ENCODE measurements around the gene KCNQ2. TPM values are rescaled to one million over a fixed set of nuclear protein-coding genes. Genes with fewer than 3 reads are reported as not detected.

The KCNQ2 gene
- total RNA-seq, 1 donor from 2014 or later, result 14.6 TPM

DNA sequence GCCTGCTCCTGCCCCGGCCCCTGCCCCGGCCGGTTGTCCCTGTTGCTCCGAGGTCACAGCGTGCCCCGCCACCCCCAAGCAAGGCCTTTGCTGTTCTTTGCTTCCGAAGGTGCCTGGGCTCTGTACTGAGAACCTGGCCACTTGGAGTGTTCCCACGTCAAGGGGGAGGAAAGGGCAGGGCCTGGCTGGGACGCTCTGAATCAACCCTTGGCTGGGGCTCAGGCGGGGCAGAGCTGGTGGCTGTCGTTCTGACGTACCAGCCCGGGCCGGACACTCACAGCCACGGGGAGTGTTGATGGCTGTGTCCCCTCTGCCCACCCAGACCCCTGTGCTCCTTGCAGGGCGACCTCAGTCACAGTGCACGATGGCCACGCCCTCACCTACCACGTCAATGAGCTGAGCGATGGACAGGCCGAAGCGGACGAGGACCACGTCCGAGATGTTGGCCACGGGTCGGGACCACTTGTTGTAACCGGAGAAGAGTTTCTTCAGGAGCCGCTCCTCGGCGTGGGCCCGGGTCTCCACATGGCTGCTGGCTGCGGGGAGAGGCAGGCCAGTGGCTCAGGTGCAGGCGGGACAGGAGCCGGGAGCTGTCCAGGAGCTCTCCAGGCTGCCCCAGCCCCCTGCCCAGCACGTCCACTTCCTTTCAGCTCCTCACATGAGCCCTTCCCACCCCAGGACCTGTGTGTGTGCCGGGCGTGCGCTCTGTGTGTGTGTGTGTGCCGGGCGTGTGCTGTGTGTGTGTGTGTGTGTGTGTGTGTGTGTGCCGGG, 113.1 kb downstream of the KCNQ2 start:
- no peak overlapping the region for H3K27ac Mint-ChIP-seq
- H3K9me3 Mint-ChIP-seq (ENCODE audit: low read depth), result no peaks in the 10 kb centered on the region
- H3K27me3 Mint-ChIP-seq, result peaks cover 20% of the 10 kb centered on the region
- H3K36me3 Mint-ChIP-seq (ENCODE audit: insufficient read depth), result no peaks in the 10 kb centered on the region
- H3K4me3 Mint-ChIP-seq (ENCODE audit: low read depth), result no peak overlapping the region
- no peak for DNase-seq (ENCODE audit: low spot score, unreplicated experiment)
- TF ChIP-seq, protein P1, sequence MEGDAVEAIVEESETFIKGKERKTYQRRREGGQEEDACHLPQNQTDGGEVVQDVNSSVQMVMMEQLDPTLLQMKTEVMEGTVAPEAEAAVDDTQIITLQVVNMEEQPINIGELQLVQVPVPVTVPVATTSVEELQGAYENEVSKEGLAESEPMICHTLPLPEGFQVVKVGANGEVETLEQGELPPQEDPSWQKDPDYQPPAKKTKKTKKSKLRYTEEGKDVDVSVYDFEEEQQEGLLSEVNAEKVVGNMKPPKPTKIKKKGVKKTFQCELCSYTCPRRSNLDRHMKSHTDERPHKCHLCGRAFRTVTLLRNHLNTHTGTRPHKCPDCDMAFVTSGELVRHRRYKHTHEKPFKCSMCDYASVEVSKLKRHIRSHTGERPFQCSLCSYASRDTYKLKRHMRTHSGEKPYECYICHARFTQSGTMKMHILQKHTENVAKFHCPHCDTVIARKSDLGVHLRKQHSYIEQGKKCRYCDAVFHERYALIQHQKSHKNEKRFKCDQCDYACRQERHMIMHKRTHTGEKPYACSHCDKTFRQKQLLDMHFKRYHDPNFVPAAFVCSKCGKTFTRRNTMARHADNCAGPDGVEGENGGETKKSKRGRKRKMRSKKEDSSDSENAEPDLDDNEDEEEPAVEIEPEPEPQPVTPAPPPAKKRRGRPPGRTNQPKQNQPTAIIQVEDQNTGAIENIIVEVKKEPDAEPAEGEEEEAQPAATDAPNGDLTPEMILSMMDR (IDR thresholded peaks at IDR 0.05; ENCODE audit: unreplicated experiment), result no peak
- peaks cover 8% of the 10 kb centered on the region for H3K4me1 Mint-ChIP-seq (ENCODE audit: low read depth)

DNA sequence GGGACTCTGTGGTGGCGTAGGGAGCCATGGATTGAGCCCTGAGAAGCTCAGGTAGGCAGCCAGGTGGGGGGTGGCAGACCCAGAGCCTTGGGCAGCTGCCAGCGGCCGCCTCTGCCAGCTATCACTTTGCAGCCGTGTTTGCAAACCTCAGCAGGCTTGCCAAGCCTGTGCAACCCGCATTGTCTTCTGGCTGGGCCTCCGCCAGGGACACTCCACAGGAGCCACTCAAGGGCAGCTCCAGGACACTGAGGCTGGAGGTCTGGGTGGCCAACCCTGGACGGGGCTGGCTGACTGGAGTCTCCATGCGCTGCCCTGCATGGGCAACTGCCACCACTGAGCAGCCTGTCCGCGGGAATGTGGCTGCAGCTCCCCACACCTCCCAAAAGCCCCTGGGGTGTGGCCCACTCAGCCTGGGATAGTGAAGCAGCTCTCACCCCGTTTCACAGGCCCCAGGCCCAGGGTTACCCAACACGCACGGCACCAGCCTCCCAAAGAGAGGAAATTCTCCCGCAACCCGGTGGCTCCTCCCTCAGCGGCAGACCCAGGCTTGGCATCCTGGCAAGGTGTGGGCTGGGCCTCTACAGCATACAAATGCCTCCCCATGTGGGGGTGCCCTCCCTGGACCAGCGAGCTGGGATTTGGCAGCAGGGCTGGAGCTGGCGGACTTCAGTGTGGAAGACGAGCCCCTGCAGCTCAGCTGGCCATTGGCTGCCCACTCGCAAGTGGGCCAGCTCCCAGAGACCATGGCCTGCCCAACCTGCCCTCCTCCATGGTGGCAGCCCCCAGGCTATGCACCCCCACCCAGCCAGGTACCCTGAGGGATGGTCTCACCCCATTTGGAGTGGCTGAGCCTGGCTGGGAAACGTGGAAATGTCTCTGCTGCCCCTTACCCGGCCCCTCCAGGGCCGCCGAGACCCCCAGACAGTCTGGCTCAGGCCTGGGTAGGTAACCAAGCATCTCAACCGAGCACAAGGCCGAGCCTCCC, 114.2 kb downstream of the KCNQ2 start:
- TF ChIP-seq, protein P1 (IDR thresholded peaks at IDR 0.05; ENCODE audit: unreplicated experiment), result no peak
- no peaks in the 10 kb centered on the region for H3K9me3 Mint-ChIP-seq (ENCODE audit: low read depth)
- H3K27me3 Mint-ChIP-seq, result peaks cover 20% of the 10 kb centered on the region
- H3K36me3 Mint-ChIP-seq (ENCODE audit: insufficient read depth), result no peaks in the 10 kb centered on the region
- H3K4me3 Mint-ChIP-seq (ENCODE audit: low read depth), result no peak overlapping the region
- peaks cover 8% of the 10 kb centered on the region for H3K4me1 Mint-ChIP-seq (ENCODE audit: low read depth)
- H3K27ac Mint-ChIP-seq, result no peak overlapping the region
- DNase-seq (ENCODE audit: low spot score, unreplicated experiment), result no peak

DNA sequence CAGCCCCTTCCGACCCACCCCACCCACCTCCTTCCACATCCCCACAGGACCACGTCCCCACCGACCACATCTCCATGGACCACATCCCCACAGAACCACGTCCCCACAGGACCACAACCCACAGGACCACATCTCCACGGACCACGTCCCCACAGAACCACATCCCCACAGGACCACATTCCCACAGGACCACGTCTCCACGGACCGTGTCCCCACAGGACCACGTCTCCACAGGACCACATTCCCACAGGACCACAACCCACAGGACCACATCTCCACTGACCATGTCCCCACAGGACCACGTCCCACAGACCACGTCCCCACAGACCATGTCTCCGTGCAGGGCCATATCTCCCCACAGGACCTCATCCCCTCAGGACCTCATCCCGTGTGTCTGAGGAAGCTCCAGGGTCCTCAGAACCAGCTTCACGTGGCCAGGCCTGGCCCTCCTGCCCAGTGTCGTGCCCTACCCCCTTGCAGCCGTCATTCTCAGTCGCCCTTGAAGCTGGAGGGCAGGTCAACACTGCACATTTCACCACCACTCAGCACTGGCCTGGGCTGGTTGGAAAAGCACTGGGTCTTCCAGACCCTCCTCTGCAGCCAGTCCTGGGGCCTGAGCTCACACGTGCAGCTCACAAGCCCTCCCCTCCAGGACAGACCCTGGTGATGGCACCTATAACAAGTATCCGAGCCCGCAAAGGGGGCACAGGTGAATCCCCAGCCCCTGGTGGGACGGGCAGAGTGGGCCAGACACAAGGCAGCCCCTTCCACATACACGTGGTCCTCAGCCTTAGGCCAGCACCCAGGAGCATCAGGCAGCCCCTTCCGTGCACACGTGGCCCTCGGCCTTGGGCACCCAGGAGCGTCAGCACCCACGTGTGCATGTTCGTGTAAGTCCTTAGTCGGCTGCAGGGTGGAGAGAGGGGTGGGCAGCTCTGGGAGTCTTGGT, 115.2 kb downstream of the KCNQ2 start:
- H3K27me3 Mint-ChIP-seq, result peaks cover 14% of the 10 kb centered on the region
- no peaks in the 10 kb centered on the region for H3K9me3 Mint-ChIP-seq (ENCODE audit: low read depth)
- no peak for DNase-seq (ENCODE audit: low spot score, unreplicated experiment)
- H3K4me3 Mint-ChIP-seq (ENCODE audit: low read depth), result no peak overlapping the region
- no peak overlapping the region for H3K27ac Mint-ChIP-seq
- no peaks in the 10 kb centered on the region for H3K4me1 Mint-ChIP-seq (ENCODE audit: low read depth)
- no peaks in the 10 kb centered on the region for H3K36me3 Mint-ChIP-seq (ENCODE audit: insufficient read depth)
- TF ChIP-seq, protein P1 (IDR thresholded peaks at IDR 0.05; ENCODE audit: unreplicated experiment), result no peak

DNA sequence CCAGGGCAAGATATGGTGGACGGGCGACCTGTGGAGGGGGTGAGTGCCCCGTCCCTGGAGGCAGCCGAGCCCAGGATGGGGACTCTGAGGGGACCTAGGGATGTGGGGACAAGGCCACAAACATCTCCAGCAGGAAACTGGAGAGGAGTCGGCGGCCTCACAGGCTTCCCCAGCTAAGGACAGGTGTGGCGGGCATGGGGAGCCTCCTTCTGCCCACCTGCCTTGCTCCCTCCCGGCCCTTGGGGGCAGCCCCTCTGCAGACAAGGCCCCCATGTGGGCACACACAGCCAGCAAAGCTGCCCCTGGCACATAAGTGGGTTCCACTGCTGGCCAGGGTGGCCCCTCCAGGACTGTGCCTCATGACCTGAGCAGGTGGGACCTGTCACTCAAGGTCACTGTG, 115.9 kb downstream of the KCNQ2 start:
- H3K27ac Mint-ChIP-seq, result no peak overlapping the region
- no peak for DNase-seq (ENCODE audit: low spot score, unreplicated experiment)
- no peak overlapping the region for H3K4me3 Mint-ChIP-seq (ENCODE audit: low read depth)
- no peaks in the 10 kb centered on the region for H3K36me3 Mint-ChIP-seq (ENCODE audit: insufficient read depth)
- H3K4me1 Mint-ChIP-seq (ENCODE audit: low read depth), result no peaks in the 10 kb centered on the region
- no peaks in the 10 kb centered on the region for H3K9me3 Mint-ChIP-seq (ENCODE audit: low read depth)
- H3K27me3 Mint-ChIP-seq, result peaks cover 13% of the 10 kb centered on the region
- TF ChIP-seq, protein P1 (IDR thresholded peaks at IDR 0.05; ENCODE audit: unreplicated experiment), result no peak
